Activated T-helper 2 cell treated with anti-CD3 and anti-CD28 coated beads, Interferon-gamma antibody, Interleukin-2, Interleukin-4, amounts not matched to agents 10 μg/mL and 5 μg/mL and 100 μg/mL, durations not matched to agents 14 hours and 24 hours and 36 hours (primary cell): ENCODE data around the gene LY6G6F. TPM values are rescaled to one million over a fixed set of nuclear protein-coding genes. Genes with fewer than 3 reads are reported as not detected.

Experiments used
- DNase-seq: peaks from one replicate; pipeline ENCODE4 v3.0.0; 2021; ENCODE audit warnings: low spot score
- H3K27ac Mint-ChIP-seq: one replicate; pipeline ENCODE4 v1.8.0; 2021; ENCODE audit warnings: mixed read lengths
- H3K27me3 Mint-ChIP-seq: one replicate; pipeline ENCODE4 v1.8.0; 2021; ENCODE audit warnings: low read depth, mixed read lengths
- H3K36me3 Mint-ChIP-seq: one replicate; pipeline ENCODE4 v1.8.0; 2021; ENCODE audit warnings: low read depth, mixed read lengths
- H3K4me1 Mint-ChIP-seq: one replicate; pipeline ENCODE4 v1.8.0; 2021; ENCODE audit warnings: low read depth, mixed read lengths
- H3K4me3 Mint-ChIP-seq: one replicate; pipeline ENCODE4 v1.8.0; 2021; ENCODE audit warnings: low read depth, mild to moderate bottlenecking, moderate library complexity, mixed read lengths
- H3K9me3 Mint-ChIP-seq: one replicate; pipeline ENCODE4 v1.8.0; 2021; ENCODE audit warnings: mixed read lengths
- intact Hi-C: fragments of 100-400 bp; cut with micrococcal nuclease; formaldehyde crosslinking; loops from one replicate; pipeline ENCODE4 v1.15.1; 2023
- total RNA-seq: library from RNA; stranded (reverse); gene quantifications from 2 replicates; pipeline ENCODE4 v1.2.3, GENCODE V29; 2022

The LY6G6F gene
- total RNA-seq, 1 donor from 2014 or later: not detected

DNA sequence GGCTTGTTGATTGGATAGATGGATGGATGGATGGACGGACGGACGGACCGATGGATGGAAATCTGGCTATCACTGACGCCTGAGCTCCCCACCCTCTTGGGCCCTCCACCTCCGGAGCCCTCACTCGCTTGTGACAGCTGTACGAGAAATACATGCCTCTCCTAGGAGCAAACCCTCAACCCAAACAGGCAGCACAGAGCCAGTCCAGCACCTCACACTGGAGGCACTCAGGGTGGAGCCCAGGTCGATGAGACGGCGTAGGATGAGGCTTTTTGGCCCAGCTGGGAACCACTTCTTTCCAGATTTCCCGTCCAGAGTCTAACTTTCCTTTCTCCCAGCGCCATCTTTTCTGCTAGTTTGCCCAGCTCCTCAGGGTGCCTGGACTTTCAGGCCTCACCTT lies 23.1 kb upstream of the LY6G6F start:
- Mint-ChIP-seq H3K4me3 (no peak overlapping the region), H3K36me3 (peaks cover 21% of the 10 kb centered on the region), H3K27ac (no peak overlapping the region), H3K27me3 (no peaks in the 10 kb centered on the region), H3K4me1 (peaks cover 16% of the 10 kb centered on the region), H3K9me3 (no peaks in the 10 kb centered on the region)
- intact Hi-C loops: loop anchor here (5.0 to 10.0 kb wide), 2 partner anchors 149 to 271 kb away; partner anchors contain the start of genes NELFE and SKIC2
- no peak for DNase-seq

DNA sequence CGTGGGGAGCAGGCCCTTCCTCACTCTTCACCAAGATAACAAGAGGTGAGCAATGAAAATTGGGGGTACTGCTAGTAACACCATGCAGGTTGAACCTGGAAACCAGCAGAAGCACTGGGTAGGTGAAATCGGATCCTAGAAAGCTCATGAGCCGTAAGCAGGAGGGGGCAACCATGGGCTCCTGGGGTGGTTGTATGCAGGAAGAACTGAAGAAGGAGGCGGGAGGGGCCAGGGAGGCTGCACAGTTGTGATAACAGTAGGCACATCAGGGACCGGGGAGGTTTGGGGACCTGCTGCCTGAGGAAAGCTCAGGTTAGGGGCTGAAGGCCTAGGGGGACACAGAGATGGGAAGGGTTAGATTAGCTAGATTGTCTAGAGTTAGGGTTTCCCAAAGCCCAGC lies 20.2 kb upstream of the LY6G6F start:
- intact Hi-C loops: loop anchor here (10.0 kb wide), 1 partner anchor 268 kb away; the partner anchor contains the start of genes NELFE and SKIC2
- peak overlapping the region; percentile 13 for H3K27ac Mint-ChIP-seq
- peaks cover 34% of the 10 kb centered on the region for H3K36me3 Mint-ChIP-seq

DNA sequence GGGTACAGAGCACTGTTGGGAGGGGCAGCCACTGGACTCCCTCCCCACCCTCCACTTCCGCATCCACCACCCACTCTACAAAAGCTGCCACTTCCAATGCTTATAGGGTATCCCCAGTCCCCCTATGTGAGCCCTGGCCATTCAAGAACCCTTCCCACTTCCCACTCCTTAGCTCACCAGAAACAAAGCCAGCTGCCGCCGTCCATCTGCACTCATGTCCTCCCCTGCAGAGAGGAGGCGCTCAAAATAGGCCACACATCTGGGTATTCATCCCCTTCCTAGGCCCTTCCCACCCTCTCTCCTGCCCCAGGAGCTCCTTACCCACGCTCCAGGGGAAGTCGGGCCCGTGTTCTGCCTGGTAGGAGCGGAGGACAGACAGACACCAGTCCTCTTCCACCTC lies 19.3 kb upstream of the LY6G6F start:
- no peaks in the 10 kb centered on the region for H3K9me3 Mint-ChIP-seq
- H3K27me3 Mint-ChIP-seq: no peaks in the 10 kb centered on the region
- no peak overlapping the region for H3K27ac Mint-ChIP-seq
- peaks cover 37% of the 10 kb centered on the region for H3K36me3 Mint-ChIP-seq
- intact Hi-C loops: loop anchor here (10.0 kb wide), 1 partner anchor 267 kb away; the partner anchor contains the start of genes NELFE and SKIC2
- no peak overlapping the region for H3K4me3 Mint-ChIP-seq
- no peak for DNase-seq
- peaks cover 10% of the 10 kb centered on the region for H3K4me1 Mint-ChIP-seq

More for the DNA sequence above, 20.2 kb upstream of the LY6G6F start:
- Mint-ChIP-seq H3K4me3 (no peak overlapping the region), H3K9me3 (no peaks in the 10 kb centered on the region), H3K27me3 (no peaks in the 10 kb centered on the region), H3K4me1 (peaks cover 12% of the 10 kb centered on the region)
- DNase-seq: no peak

DNA sequence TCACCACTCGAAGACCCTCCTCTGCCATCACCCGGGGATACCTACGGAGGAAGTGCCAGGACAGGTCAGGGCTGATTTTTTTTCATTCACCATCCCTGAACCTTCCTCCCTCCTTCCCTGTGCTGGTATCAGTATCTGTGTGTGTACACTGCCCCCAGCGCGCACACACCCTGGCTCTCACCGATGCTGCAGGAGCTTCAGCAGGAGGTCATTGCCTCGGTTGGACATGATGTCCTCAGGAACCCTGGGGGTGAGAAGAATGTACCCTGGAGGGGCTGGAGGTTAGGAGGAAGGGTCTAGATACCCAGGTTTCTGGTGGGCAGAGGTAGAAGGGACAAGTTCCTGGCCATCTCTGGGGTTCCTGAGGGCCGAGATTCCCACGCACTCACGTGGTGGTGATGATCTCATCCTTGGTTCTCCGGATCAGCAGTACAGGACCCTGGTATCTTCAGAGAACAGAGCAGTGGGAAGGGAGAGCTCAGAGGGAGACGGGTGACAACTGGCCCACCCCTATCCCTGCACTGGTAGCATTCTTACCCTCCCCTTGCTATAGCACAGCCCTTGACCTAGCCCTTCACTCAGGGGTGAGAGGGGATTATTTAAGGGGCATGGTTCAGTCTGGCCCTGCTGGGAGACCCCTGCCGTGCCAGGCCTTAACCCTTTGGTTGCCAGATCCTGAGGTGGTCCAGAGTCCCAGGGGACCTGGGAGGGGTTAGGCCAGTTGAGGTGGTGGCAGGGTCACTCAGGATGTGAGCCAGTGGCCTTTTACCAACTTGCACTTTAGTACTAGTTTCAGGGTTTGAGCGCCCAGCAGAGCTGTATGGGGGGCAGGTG lies 18.6 kb upstream of the LY6G6F start:
- intact Hi-C loops: loop anchor here (10.0 kb wide), 1 partner anchor 267 kb away; the partner anchor contains the start of genes NELFE and SKIC2
- DNase-seq: no peak
- peaks cover 10% of the 10 kb centered on the region for H3K4me1 Mint-ChIP-seq
- no peaks in the 10 kb centered on the region for H3K9me3 Mint-ChIP-seq
- no peak overlapping the region for H3K4me3 Mint-ChIP-seq
- H3K27me3 Mint-ChIP-seq: no peaks in the 10 kb centered on the region
- H3K36me3 Mint-ChIP-seq: peaks cover 44% of the 10 kb centered on the region
- no peak overlapping the region for H3K27ac Mint-ChIP-seq

DNA sequence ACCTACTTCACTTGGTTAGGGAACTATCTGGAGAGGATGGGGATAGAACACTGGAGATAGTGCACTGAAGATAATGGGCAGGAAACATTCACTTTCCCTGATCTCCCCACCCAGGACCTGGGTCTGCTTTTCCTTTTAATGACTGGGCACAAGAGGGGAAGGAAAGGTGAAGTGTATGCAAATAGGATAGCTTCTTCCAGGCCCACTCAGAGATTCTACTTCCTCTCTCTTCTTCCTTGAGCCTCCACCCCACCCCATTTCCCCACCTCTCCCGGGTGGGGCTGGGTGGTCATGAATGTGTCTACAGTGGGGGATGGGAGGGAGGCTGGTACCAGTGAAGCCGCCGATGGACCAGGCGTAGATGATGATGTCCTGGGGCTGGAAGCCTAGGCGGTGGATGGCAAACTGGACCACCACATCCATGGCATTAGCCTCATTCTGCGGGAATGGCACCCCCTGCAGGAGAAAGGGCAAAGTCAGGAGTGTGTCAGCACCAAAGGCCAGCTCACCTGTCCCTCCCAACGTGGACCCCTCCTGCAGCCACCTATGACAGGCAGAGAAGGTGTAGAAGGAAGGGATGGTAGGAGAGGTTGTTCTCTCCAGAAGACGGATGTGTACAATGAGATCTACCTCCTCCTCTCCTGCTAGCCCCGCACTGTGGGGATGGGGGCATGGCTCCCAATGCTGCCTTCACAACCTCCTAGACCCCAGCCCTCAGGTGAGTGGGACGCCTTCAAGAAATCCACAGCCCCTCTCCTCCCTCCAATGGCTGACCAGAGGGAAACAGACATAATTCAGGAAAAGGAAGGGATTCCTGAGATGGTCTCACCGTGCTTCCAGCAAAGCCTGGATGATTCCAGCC lies 17.2 kb upstream of the LY6G6F start:
- H3K27me3 Mint-ChIP-seq: no peaks in the 10 kb centered on the region
- H3K9me3 Mint-ChIP-seq: no peaks in the 10 kb centered on the region
- no peak overlapping the region for H3K27ac Mint-ChIP-seq
- peaks cover 10% of the 10 kb centered on the region for H3K4me1 Mint-ChIP-seq
- DNase-seq: no peak
- peaks cover 50% of the 10 kb centered on the region for H3K36me3 Mint-ChIP-seq
- intact Hi-C loops: loop anchor here (10.0 kb wide), 1 partner anchor 265 kb away; the partner anchor contains the start of genes NELFE and SKIC2
- H3K4me3 Mint-ChIP-seq: no peak overlapping the region

DNA sequence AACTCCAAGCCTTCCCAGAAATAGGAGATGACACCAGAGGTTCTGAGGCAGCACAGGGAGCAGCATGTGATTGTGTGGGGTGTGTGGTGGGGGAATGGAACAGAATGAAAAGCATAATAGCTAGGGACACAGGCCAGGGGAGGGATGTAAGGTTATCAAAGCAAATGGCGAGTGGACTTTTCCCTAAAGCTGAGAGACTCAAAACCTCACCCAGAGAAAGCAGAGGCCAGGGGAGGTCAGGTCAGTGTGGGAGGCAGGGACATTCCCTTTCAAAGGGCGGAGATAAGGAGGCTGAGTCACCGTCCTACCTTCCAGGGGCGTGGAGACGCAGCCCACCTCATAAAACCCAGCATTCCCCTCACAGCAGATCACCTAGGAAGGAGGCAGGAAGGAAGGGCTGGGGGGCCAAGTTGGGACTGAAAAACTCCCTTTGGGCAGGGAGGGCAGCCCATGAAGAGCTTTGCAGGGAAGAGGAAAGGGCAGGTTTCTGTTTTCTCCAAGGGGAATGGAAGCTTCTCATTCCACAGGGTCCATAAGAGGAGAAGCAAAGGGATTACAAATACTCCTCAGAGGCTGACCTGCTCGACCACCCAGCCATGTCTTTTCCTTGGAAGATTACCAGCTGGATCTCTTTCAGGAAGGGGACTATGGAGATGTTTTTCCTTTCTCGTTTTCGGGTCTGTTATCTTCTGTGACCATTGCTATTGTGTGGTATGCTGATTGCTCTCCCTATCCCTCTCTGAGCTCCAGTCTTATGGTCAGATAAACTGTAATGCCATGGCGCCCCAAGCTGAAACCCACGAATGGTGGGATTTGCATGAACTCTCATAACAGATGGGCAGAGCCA lies 16.2 kb upstream of the LY6G6F start:
- no peaks in the 10 kb centered on the region for H3K27me3 Mint-ChIP-seq
- H3K4me1 Mint-ChIP-seq: peaks cover 10% of the 10 kb centered on the region
- intact Hi-C loops: no loop called here
- no peak overlapping the region for H3K4me3 Mint-ChIP-seq
- H3K27ac Mint-ChIP-seq: no peak overlapping the region
- H3K36me3 Mint-ChIP-seq: peaks cover 57% of the 10 kb centered on the region
- no peak for DNase-seq
- no peaks in the 10 kb centered on the region for H3K9me3 Mint-ChIP-seq

DNA sequence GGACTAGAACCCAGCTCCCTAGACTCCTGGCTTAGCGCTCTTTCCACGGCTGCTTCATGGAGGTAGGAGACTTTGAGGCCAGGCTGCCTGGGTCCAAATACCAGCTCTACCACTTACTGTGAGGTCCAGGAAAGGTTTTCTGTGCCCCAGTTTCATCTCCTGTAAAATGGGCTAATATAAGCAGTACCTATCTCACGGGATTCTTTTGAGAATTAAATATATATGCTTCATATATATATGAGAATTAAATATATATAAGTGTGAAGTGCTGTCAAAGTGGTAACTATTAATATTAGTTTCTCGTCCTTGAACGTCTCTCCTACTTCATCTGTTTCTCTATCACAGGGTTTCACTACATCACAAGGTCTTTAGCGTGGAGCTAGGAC lies 15.6 kb upstream of the LY6G6F start:
- intact Hi-C loops: no loop called here
- DNase-seq: no peak
- H3K4me3 Mint-ChIP-seq: no peak overlapping the region
- H3K9me3 Mint-ChIP-seq: no peaks in the 10 kb centered on the region
- peaks cover 10% of the 10 kb centered on the region for H3K4me1 Mint-ChIP-seq
- peaks cover 52% of the 10 kb centered on the region for H3K36me3 Mint-ChIP-seq
- no peak overlapping the region for H3K27ac Mint-ChIP-seq
- H3K27me3 Mint-ChIP-seq: no peaks in the 10 kb centered on the region

DNA sequence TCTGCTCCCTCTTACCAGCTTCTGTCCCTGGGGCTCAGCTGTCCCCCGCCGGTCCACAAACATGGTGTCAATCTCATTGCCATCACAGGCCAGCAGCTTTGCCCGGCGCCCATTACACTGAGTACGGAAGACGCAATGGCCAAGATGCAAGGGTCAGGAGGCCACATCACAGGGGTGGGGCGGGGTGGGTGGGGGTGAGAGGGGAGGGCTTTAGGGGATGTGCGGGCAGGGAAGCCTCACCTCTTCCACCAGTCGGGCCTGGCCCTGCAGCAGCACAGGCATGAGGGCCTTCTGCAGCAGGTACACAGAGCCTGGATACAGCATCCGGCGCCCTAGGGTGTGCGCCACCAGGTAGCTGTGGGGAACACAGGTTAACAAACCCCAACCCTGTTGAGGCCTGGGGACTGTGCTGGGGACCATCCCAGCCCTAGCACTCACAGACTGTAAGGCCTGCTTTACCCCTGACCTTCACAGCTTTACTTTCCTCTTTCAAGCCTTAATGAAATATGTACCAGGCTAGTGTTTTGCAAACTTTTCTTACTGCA lies 15.0 kb upstream of the LY6G6F start:
- H3K27me3 Mint-ChIP-seq: no peaks in the 10 kb centered on the region
- no peak for DNase-seq
- H3K36me3 Mint-ChIP-seq: peaks cover 52% of the 10 kb centered on the region
- H3K4me1 Mint-ChIP-seq: peaks cover 10% of the 10 kb centered on the region
- intact Hi-C loops: no loop called here
- no peak overlapping the region for H3K27ac Mint-ChIP-seq
- H3K9me3 Mint-ChIP-seq: no peaks in the 10 kb centered on the region
- H3K4me3 Mint-ChIP-seq: no peak overlapping the region

DNA sequence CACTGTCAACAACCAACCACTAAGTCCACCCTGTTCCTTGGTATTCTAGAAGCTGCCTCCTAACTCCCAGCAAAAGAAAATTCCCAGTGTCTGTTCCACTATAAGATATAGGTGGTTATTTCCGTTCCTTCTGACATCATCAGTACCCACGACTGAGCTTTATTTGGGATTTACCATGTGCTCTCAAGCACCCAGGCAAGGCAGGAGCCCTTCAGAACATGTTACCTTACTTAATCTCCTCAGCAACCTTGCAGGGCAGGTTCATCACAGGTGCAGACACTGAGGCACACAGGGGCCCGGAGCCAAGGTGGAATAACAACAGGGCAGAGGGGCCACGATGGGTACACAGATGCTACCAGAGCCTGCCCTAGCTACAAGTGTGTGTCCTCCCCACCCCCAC lies 14.3 kb upstream of the LY6G6F start:
- intact Hi-C loops: no loop called here
- Mint-ChIP-seq H3K4me3 (no peak overlapping the region), H3K9me3 (no peaks in the 10 kb centered on the region), H3K4me1 (peaks cover 11% of the 10 kb centered on the region), H3K27ac (peak overlapping the region; percentile 18), H3K27me3 (no peaks in the 10 kb centered on the region), H3K36me3 (peaks cover 55% of the 10 kb centered on the region)
- DNase-seq: no peak

DNA sequence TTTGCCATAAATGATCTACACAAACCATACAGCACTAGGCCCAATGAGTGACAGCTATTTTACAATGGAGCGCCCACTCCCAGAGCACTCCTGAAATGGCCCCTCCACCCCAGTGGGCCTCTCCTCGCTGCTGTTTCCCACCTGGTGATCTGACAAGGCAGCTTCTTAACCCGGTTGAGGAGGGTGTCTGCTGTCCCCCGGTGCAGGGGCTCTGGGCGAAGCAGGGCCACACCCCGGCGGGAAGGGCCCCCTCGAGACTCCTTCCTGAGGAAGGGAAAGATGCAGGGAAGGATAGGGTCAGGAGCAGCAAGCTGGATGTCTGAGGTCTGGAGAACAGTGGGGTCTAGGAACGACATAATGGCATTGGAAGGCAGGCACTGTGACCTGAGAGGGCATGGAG lies 13.8 kb upstream of the LY6G6F start:
- intact Hi-C loops: no loop called here
- Mint-ChIP-seq H3K36me3 (peaks cover 55% of the 10 kb centered on the region), H3K4me1 (peaks cover 16% of the 10 kb centered on the region), H3K27ac (no peak overlapping the region), H3K27me3 (no peaks in the 10 kb centered on the region), H3K4me3 (no peak overlapping the region), H3K9me3 (no peaks in the 10 kb centered on the region)
- no peak for DNase-seq

DNA sequence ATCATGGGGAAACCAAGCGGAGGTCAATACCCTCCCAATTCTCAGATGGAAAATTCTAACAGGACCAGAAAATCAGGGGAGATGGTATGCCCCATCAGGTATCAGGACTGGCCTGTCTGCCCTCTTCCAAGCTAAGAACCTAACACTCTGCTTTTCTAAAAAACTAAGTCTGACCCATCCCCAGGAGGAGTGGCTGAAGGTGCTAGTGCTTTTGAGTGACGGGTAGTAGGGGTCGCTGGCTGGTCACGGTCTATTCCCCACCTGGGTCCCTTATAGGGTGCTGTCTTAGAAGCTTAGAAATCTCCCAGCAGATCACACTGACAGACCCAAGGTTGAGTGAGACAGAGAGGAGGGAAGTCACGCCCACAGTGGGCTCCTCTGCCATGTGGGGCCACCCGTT lies 13.1 kb upstream of the LY6G6F start:
- H3K4me3 Mint-ChIP-seq: no peak overlapping the region

DNA sequence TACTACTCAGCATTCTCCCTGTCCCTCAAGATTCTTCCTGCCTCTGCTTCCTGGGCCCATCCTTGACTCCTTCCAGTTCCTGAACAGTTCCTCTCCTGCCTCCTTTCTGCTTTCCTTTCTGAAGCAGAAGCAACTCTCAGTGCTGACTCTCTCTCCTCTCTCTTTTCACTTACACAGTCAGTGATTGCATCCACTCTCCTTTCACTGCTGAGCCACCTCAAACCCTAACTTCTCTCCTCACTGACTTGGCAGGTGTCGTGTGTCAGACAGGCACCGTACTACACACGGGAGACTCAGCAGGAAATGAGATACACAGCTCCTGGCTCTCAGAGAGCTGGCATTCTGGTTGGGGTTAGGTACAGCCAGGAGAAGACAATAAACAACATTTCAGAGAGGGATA lies 9.1 kb upstream of the LY6G6F start:
- H3K9me3 Mint-ChIP-seq: no peaks in the 10 kb centered on the region
- peaks cover 24% of the 10 kb centered on the region for H3K4me1 Mint-ChIP-seq
- intact Hi-C loops: no loop called here
- DNase-seq: no peak
- H3K36me3 Mint-ChIP-seq: peaks cover 42% of the 10 kb centered on the region
- H3K27me3 Mint-ChIP-seq: no peaks in the 10 kb centered on the region
- H3K4me3 Mint-ChIP-seq: no peak overlapping the region
- peak overlapping the region; percentile 79 for H3K27ac Mint-ChIP-seq

More for the DNA sequence above, 13.1 kb upstream of the LY6G6F start:
- no peaks in the 10 kb centered on the region for H3K9me3 Mint-ChIP-seq
- H3K27ac Mint-ChIP-seq: no peak overlapping the region
- H3K27me3 Mint-ChIP-seq: no peaks in the 10 kb centered on the region
- peaks cover 54% of the 10 kb centered on the region for H3K36me3 Mint-ChIP-seq
- no peak for DNase-seq
- peaks cover 19% of the 10 kb centered on the region for H3K4me1 Mint-ChIP-seq
- intact Hi-C loops: no loop called here
